NAMALWA (cell line): Measurements from ENCODE around the gene CHP1.
"Not testable (repeated sequence)": the region's sequence is repeated elsewhere in the genome, so short reads cannot be mapped to it uniquely, and the experiment has no call there.

Source experiments
- DNase-seq: peaks from one replicate; pipeline ENCODE4 v3.0.0-alpha.2; 2015; ENCODE audit warnings: low spot score

Gene CHP1

GRCh38 chr15:41230650-41231421 is at the start of gene CHP1, which contains the start of gene EXD1:
Gene CHP1 (plus strand): TSS chr15:41231268. CDS start chr15:41231383, 115 bp downstream.
Gene EXD1 (minus strand): TSS chr15:41230757. CDS start chr15:41226575, 4,182 bp downstream.
- DNase-seq, result peak; percentile 96

GRCh38 chr15:41182266-41182665 is 48.8 kb upstream of the CHP1 start:
- DNase-seq, result no peak

- DNase-seq, result no peak
Observed at GRCh38 chr15:41183581-41183980, 47.5 kb upstream of the CHP1 start.

GRCh38 chr15:41194444-41194843 is 36.6 kb upstream of the CHP1 start:
- DNase-seq, result no peak

GRCh38 chr15:41199470-41199869 is 31.6 kb upstream of the CHP1 start:
- DNase-seq, result no peak

GRCh38 chr15:41203395-41203794 is 27.7 kb upstream of the CHP1 start:
- no peak for DNase-seq

GRCh38 chr15:41205315-41205714 is 25.8 kb upstream of the CHP1 start:
- DNase-seq, result no peak

- no peak for DNase-seq
Observed at GRCh38 chr15:41207687-41208448, 23.2 kb upstream of the CHP1 start.

GRCh38 chr15:41215708-41216107 is 15.4 kb upstream of the CHP1 start:
- no peak for DNase-seq

GRCh38 chr15:41218851-41219250 is 12.2 kb upstream of the CHP1 start:
- DNase-seq, result no peak

- no peak for DNase-seq
Observed at GRCh38 chr15:41219381-41219780, 11.7 kb upstream of the CHP1 start.

GRCh38 chr15:41230345-41230649 is 771 bp upstream of the CHP1 start:
- no peak for DNase-seq

- DNase-seq, result no peak
Observed at GRCh38 chr15:41231422-41232226, 556 bp downstream of the CHP1 start.

- DNase-seq, result no peak
Observed at GRCh38 chr15:41233367-41233771, 2.3 kb downstream of the CHP1 start.

- DNase-seq, result not testable (repeated sequence)
Observed at GRCh38 chr15:41235228-41235627, 4.2 kb downstream of the CHP1 start.

GRCh38 chr15:41235929-41236328 is 4.9 kb downstream of the CHP1 start:
- DNase-seq, result no peak

- DNase-seq, result no peak
Observed at GRCh38 chr15:41238100-41238499, 7.0 kb downstream of the CHP1 start.

GRCh38 chr15:41241221-41241964 is 10.3 kb downstream of the CHP1 start:
- no peak for DNase-seq

GRCh38 chr15:41250745-41251144 is 19.7 kb downstream of the CHP1 start:
- DNase-seq, result not testable (repeated sequence)

GRCh38 chr15:41251411-41251810 is 20.3 kb downstream of the CHP1 start:
- no peak for DNase-seq

GRCh38 chr15:41254560-41254959 is 23.5 kb downstream of the CHP1 start:
- peak; percentile 29 for DNase-seq

GRCh38 chr15:41256103-41256502 is 25.0 kb downstream of the CHP1 start:
- DNase-seq, result no peak
